ENCODE data around the gene OR13A1. TPM values are rescaled to one million over a fixed set of nuclear protein-coding genes. Genes with fewer than 3 reads are reported as not detected.
A peak's percentile ranks its signal among the peaks of the same experiment; 100 is the strongest.

Gene OR13A1
- total and polyA plus RNA-seq, 2 donors (not counting 1 experiment from before 2014, with no cell fraction given) = 2.3 to 5.8 TPM

DNA sequence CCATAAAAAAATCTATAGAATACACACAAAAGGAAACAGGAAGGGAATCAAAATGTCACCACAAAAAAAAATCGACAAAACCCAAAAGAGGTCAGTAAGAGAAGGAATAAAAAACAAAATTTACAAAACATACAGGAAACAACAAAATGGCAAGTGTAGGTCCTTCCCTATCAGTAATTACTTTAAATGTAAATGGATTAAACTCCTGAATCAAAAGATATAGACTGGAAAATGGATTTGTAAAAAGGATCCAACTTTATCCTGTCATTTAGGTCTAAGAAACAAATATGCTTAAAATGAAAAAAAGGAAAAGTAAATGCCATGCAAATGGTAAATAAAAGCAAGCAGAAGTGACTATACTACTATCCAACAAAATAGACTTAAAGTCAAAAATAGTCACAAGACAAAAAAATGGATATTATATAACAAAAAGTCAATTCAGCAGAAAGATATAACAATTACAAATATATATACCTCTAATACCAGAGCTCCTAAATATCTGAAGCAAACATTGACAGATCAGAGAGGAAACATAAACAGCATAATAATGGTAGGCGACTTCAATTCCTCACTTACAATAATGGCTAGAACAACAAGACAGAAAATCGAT, 2.0 kb downstream of the OR13A1 start:
- Mint-ChIP-seq H3K4me3 (no peak overlapping the region), H3K4me1 (no peaks in the 10 kb centered on the region), H3K9me3 (ENCODE audit: insufficient read depth) (peaks cover 12% of the 10 kb centered on the region), H3K27ac (no peak overlapping the region), H3K27me3 (no peaks in the 10 kb centered on the region)
- CTCF ChIA-PET = interaction anchor here (0.6 kb wide), 1 partner anchor 332 kb away, joined by 3 read pairs; no protein-coding TSS in a partner anchor
- H3K36me3 ChIP-seq (replicated peaks in 1 of 2; ENCODE audit: control extremely low read depth in 1 of 2, control insufficient read depth in 1 of 2, extremely low read depth in 1 of 2, insufficient read depth in 2 of 2, low read length in 1 of 2) = no peaks in the 10 kb centered on the region
- H3K27ac ChIP-seq (ENCODE audit: low read length in 2 of 2) = no peak overlapping the region
- H2AFZ ChIP-seq (ENCODE audit: insufficient read depth, low read depth, low read length, poor library complexity, severe bottlenecking) = no peak overlapping the region
- intact Hi-C loops (cut with micrococcal nuclease) = loop anchor here (10.0 kb wide), 1 partner anchor 61 kb away; the partner anchor contains the start of gene ALOX5
- H3K9me3 ChIP-seq (ENCODE audit: control extremely low read depth in 1 of 3, control insufficient read depth in 2 of 3, insufficient read depth in 1 of 3, low read length in 2 of 3) = no peaks in the 10 kb centered on the region
- ATAC-seq (ENCODE audit: low read depth) (no peak), DNase-seq (no peak)
- no peak overlapping the region for H3K4me3 ChIP-seq (ENCODE audit: control extremely low read depth in 1 of 5, extremely low read depth in 1 of 5, insufficient read depth in 1 of 5, low read depth in 2 of 5, low read length in 4 of 5)
- no peaks in the 10 kb centered on the region for H3K4me1 ChIP-seq (ENCODE audit: control insufficient read depth in 2 of 2, insufficient read depth in 2 of 2, low read length in 2 of 2)
- H3K4me2 ChIP-seq (replicated peaks; ENCODE audit: low read depth, low read length, poor library complexity, severe bottlenecking) = no peak overlapping the region
- H3K79me2 ChIP-seq (ENCODE audit: control insufficient read depth, insufficient read depth, low read length) = no peaks in the 10 kb centered on the region
- no peaks in the 10 kb centered on the region for H4K20me1 ChIP-seq (ENCODE audit: control insufficient read depth, insufficient read depth, low read length, poor library complexity, severe bottlenecking)
- no peak overlapping the region for H3K9ac ChIP-seq (ENCODE audit: low read length)
- TF ChIP-seq, protein P1, sequence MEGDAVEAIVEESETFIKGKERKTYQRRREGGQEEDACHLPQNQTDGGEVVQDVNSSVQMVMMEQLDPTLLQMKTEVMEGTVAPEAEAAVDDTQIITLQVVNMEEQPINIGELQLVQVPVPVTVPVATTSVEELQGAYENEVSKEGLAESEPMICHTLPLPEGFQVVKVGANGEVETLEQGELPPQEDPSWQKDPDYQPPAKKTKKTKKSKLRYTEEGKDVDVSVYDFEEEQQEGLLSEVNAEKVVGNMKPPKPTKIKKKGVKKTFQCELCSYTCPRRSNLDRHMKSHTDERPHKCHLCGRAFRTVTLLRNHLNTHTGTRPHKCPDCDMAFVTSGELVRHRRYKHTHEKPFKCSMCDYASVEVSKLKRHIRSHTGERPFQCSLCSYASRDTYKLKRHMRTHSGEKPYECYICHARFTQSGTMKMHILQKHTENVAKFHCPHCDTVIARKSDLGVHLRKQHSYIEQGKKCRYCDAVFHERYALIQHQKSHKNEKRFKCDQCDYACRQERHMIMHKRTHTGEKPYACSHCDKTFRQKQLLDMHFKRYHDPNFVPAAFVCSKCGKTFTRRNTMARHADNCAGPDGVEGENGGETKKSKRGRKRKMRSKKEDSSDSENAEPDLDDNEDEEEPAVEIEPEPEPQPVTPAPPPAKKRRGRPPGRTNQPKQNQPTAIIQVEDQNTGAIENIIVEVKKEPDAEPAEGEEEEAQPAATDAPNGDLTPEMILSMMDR (IDR thresholded peaks at IDR 0.05) = no peak
- TF ChIP-seq EZH2 (IDR thresholded peaks at IDR 0.05; ENCODE audit: borderline replicate concordance, insufficient read depth, low read depth, low read length, poor library complexity, severe bottlenecking) = no peak
- no CpG with 5 or more reads among the region's 3 CpGs for WGBS (ENCODE audit: insufficient coverage)
- POLR2A ChIA-PET = no interaction called here
- no peaks in the 10 kb centered on the region for H3K27me3 ChIP-seq (replicated peaks in 1 of 4; ENCODE audit: control extremely low read depth in 1 of 4, control insufficient read depth in 3 of 4, insufficient read depth in 4 of 4, low read length in 3 of 4)

DNA sequence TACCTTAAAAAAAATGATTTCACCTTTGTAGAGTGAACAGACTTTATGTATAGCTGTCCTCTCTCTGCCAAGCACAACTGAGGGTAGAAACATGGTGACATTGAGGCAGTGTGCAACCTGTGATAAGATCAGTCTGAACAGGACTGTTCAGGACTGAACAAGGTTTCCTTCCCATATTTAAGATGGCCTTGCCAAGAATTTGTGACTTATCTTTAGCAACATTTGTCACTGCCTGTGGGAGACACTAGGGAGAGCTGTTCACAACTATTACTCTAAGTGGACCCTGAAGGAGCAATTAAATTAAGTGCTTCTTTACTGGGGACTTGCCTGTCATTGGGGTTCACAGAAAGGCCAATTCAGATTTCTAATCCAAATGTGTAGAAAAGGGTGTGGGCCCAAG, 6.7 kb downstream of the OR13A1 start:
- Histone ChIP-seq H3K79me2 (ENCODE audit: control insufficient read depth, insufficient read depth, low read length) (no peaks in the 10 kb centered on the region), H3K9ac (ENCODE audit: low read length) (no peak overlapping the region), H3K9me3 (ENCODE audit: control extremely low read depth in 1 of 3, control insufficient read depth in 2 of 3, insufficient read depth in 1 of 3, low read length in 2 of 3) (no peaks in the 10 kb centered on the region), H3K4me1 (ENCODE audit: control insufficient read depth in 2 of 2, insufficient read depth in 2 of 2, low read length in 2 of 2) (no peaks in the 10 kb centered on the region), H3K27me3 (replicated peaks in 1 of 4; ENCODE audit: control extremely low read depth in 1 of 4, control insufficient read depth in 3 of 4, insufficient read depth in 4 of 4, low read length in 3 of 4) (no peaks in the 10 kb centered on the region), H3K36me3 (replicated peaks in 1 of 2; ENCODE audit: control extremely low read depth in 1 of 2, control insufficient read depth in 1 of 2, extremely low read depth in 1 of 2, insufficient read depth in 2 of 2, low read length in 1 of 2) (no peaks in the 10 kb centered on the region), H2AFZ (ENCODE audit: insufficient read depth, low read depth, low read length, poor library complexity, severe bottlenecking) (peak overlapping the region; percentile 18), H3K4me2 (replicated peaks; ENCODE audit: low read depth, low read length, poor library complexity, severe bottlenecking) (no peak overlapping the region), H4K20me1 (ENCODE audit: control insufficient read depth, insufficient read depth, low read length, poor library complexity, severe bottlenecking) (no peaks in the 10 kb centered on the region), H3K27ac (ENCODE audit: low read length in 2 of 2) (no peak overlapping the region), H3K4me3 (ENCODE audit: control extremely low read depth in 1 of 5, extremely low read depth in 1 of 5, insufficient read depth in 1 of 5, low read depth in 2 of 5, low read length in 4 of 5) (no peak overlapping the region)
- ATAC-seq (ENCODE audit: low read depth) = peak; percentile 17
- POLR2A ChIA-PET = no interaction called here
- Mint-ChIP-seq H3K4me3 (no peak overlapping the region), H3K27ac (no peak overlapping the region), H3K9me3 (ENCODE audit: insufficient read depth) (peaks cover 7% of the 10 kb centered on the region), H3K4me1 (no peaks in the 10 kb centered on the region), H3K27me3 (peaks cover 7% of the 10 kb centered on the region)
- CTCF ChIA-PET = interaction anchor here (0.8 to 2.8 kb wide), 4 partner anchors 74 to 363 kb away, joined by 3 to 8 read pairs (median 3); no protein-coding TSS in a partner anchor
- DNase-seq = peak; percentile 28
- intact Hi-C loops (cut with micrococcal nuclease) = loop anchor here (5.0 kb wide), 1 partner anchor 154 kb away; no protein-coding TSS in a partner anchor
- no peak for TF ChIP-seq EZH2 (IDR thresholded peaks at IDR 0.05; ENCODE audit: borderline replicate concordance, insufficient read depth, low read depth, low read length, poor library complexity, severe bottlenecking)
- TF ChIP-seq, protein P1 (IDR thresholded peaks at IDR 0.05) = peak; percentile 24

All from B cell (primary cell).